ENCODE measurements around the gene SLC16A1. TPM values are rescaled to one million over a fixed set of nuclear protein-coding genes. Genes with fewer than 3 reads are reported as not detected.

The SLC16A1 gene
- total and polyA plus RNA-seq, 5 donors, result 35.4 to 123 (median 64.4) TPM

- intact Hi-C loops (cut with DNase I), result no loop called here
- H3K4me3 ChIP-seq (ENCODE audit: low read length), result no peak overlapping the region
- peaks cover 2% of the 10 kb centered on the region for H3K4me1 ChIP-seq (ENCODE audit: control insufficient read depth, insufficient read depth, low read length)
- no peak for DNase-seq
- no peaks in the 10 kb centered on the region for H3K9me3 ChIP-seq (ENCODE audit: control insufficient read depth, low read length)
- ATAC-seq, result no peak
- 77% methylated on average over 5 of the region's 5 CpGs for WGBS
- no peaks in the 10 kb centered on the region for H3K27me3 ChIP-seq (ENCODE audit: control insufficient read depth, insufficient read depth)
- H3K27ac ChIP-seq (ENCODE audit: low read length), result no peak overlapping the region
Measured at GRCh38 chr1:112862753-112863426, 93.1 kb downstream of the SLC16A1 start.

Other genes with a start within 250 kb of the SLC16A1 start
- gene RHOC, start 249.1 kb downstream of the SLC16A1 start, total RNA-seq, result 100 to 1,000 TPM; 169 to 222 (median 209) TPM
- 262 TPM for gene RHOC, start 249.1 kb downstream of the SLC16A1 start, polyA plus RNA-seq
- gene PPM1J, start 240.9 kb downstream of the SLC16A1 start, total RNA-seq, result 1 to 10 TPM; 5.5 to 9.0 (median 6.3) TPM
- 6.4 TPM for gene PPM1J, start 240.9 kb downstream of the SLC16A1 start, polyA plus RNA-seq
- gene LRIG2, start 117.0 kb upstream of the SLC16A1 start, total RNA-seq, result 10 to 100 TPM in 2 of 4 donors, 1 to 10 TPM in 2; 8.9 to 11.1 (median 9.8) TPM
- 4.3 TPM for gene LRIG2, start 117.0 kb upstream of the SLC16A1 start, polyA plus RNA-seq

Data from right cardiac atrium (tissue), 5 donors.